Fibroblast of pulmonary artery (primary cell): Measurements from ENCODE around the gene ZNF780B.

Experiments
- DNase-seq: peaks from one replicate; pipeline ENCODE4 v3.0.0-alpha.2; 2010; ENCODE audit warnings: low read depth
- H3K4me3 ChIP-seq: replicated peaks from 2 replicates; pipeline ENCODE4 v1.5.1; 2011; ENCODE audit warnings: low read depth, mild to moderate bottlenecking, control low read depth, low read length, moderate library complexity
- TF ChIP-seq, protein P1 (sequence below): IDR thresholded peaks from 2 replicates; pipeline ENCODE4 v1.5.1; 2011; ENCODE audit warnings: mild to moderate bottlenecking, control low read depth, low read length, inconsistent platforms; ENCODE audit errors: missing control alignments

The ZNF780B gene

DNA sequence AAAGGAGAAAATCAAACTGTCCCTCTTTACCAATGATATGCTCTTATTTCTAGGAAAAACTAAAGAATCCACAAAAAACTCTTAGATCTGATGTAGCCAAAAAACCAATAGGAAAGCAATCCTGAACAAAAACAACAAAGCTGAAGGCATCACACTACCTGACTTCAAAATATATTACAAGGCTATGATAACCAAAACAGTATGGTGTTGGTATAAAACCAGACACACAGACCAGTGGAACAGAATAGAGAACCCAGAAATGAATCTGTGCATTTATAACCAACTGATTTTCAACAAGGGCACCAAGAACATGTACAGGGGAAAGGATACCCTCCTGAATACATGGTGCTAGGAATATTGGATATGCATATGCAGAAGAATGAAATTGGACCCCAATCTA is 68.9 kb downstream of the ZNF780B start:
- H3K4me3 ChIP-seq: no peak overlapping the region
- TF ChIP-seq, protein P1, sequence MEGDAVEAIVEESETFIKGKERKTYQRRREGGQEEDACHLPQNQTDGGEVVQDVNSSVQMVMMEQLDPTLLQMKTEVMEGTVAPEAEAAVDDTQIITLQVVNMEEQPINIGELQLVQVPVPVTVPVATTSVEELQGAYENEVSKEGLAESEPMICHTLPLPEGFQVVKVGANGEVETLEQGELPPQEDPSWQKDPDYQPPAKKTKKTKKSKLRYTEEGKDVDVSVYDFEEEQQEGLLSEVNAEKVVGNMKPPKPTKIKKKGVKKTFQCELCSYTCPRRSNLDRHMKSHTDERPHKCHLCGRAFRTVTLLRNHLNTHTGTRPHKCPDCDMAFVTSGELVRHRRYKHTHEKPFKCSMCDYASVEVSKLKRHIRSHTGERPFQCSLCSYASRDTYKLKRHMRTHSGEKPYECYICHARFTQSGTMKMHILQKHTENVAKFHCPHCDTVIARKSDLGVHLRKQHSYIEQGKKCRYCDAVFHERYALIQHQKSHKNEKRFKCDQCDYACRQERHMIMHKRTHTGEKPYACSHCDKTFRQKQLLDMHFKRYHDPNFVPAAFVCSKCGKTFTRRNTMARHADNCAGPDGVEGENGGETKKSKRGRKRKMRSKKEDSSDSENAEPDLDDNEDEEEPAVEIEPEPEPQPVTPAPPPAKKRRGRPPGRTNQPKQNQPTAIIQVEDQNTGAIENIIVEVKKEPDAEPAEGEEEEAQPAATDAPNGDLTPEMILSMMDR: no peak
- no peak for DNase-seq

DNA sequence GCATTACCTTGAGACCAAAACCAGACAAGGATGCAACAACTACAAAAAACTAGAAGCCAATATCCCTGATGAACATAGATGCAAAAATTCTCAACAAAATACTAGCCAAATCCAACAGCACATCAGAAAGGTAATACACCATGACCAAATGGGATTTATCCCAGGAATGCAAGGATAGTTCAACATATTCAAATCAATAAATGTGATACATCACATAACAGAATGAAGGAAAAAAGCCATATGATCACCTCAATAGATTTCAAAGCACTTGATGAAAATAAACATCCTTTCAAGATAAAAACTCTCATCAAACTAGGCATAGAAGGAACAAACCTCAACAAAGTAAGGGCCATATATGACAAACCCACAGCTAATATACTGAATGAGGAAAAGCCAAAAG is 69.4 kb downstream of the ZNF780B start:
- H3K4me3 ChIP-seq: no peak overlapping the region
- DNase-seq: no peak
- TF ChIP-seq, protein P1: no peak

DNA sequence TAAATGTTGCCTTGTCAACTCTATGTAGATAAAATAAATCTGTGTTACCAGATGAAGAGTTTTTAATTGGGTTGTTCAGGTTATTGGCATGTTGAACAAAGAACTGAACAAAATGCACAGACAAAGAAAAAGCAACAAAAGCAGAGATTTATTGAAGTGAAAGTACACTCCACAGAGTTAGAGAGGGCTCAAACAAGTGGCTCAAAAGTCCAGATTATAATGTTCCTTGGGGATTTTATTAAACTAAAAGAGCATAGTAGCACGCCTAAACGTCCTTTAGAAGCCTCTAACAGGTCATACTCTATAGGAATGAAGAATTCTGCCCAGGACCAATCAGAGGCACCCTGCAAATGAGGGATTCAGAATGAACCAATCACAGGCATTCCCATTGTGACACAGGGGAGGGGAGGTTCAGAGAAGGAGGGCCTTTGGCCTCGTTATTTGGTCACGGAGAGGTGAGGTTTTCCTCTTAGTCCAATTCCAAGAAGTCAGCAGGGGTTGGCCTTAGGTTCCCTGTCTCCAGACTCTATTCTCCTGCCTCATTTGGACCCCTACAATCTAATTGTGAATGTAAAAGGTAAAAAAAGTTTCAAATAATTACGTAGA is 72.2 kb downstream of the ZNF780B start:
- TF ChIP-seq, protein P1: no peak
- no peak for DNase-seq
- H3K4me3 ChIP-seq: no peak overlapping the region

DNA sequence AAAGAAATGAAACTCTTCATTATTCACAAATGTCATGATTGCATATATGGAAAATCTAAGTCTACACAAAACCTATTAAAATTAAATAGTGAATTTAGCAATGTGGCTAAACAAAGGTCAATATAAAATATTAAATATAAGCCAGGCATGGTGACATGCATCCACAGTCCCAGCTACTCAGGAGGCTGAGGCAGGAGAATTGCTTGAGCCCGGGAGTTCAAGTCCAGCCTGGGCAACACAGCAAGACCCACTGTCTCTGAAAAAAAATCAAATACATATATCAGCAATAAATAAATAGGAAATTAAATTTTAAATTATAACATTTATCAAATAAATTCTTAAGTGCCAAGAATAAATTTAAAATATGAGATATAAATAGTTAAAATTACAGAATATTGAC is 73.1 kb downstream of the ZNF780B start:
- TF ChIP-seq, protein P1: no peak
- DNase-seq: no peak
- no peak overlapping the region for H3K4me3 ChIP-seq
